Measurements from ENCODE around the gene ABCC2.
"Not testable (repeated sequence)": the region's sequence is repeated elsewhere in the genome, so short reads cannot be mapped to it uniquely, and the experiment has no call there.

ABCC2 gene

GRCh38 chr10:99835947-99836346 lies 53.5 kb downstream of the ABCC2 start:
- H3K36me3 ChIP-seq (ENCODE audit: insufficient read depth, low read length) = peaks cover 4% of the 10 kb centered on the region; the same call in 1 of the 2 replicates
- no peak overlapping the region for H3K27ac ChIP-seq (ENCODE audit: low read depth, low read length)

GRCh38 chr10:99836711-99837110 lies 54.3 kb downstream of the ABCC2 start:
- no peaks in the 10 kb centered on the region for H3K79me2 ChIP-seq (ENCODE audit: control insufficient read depth, insufficient read depth, low read length, unreplicated experiment)
- no peak overlapping the region for H3K27ac ChIP-seq (ENCODE audit: low read depth, low read length)
- no peak overlapping the region for H2AFZ ChIP-seq (ENCODE audit: low read length, unreplicated experiment)
- H3K4me1 ChIP-seq (ENCODE audit: control insufficient read depth, insufficient read depth, low read length, unreplicated experiment) = peaks cover 20% of the 10 kb centered on the region
- H3K27me3 ChIP-seq (ENCODE audit: insufficient read depth, low read length) = no peaks in the 10 kb centered on the region
- H3K4me3 ChIP-seq (ENCODE audit: low read depth, low read length) = no peak overlapping the region
- H3K36me3 ChIP-seq (ENCODE audit: insufficient read depth, low read length) = peaks cover 2% of the 10 kb centered on the region; the same call in 1 of the 2 replicates

More at GRCh38 chr10:99835947-99836346, 53.5 kb downstream of the ABCC2 start:
- H3K4me1 ChIP-seq (ENCODE audit: control insufficient read depth, insufficient read depth, low read length, unreplicated experiment) = peaks cover 20% of the 10 kb centered on the region
- no peak overlapping the region for H2AFZ ChIP-seq (ENCODE audit: low read length, unreplicated experiment)
- no peak overlapping the region for H3K4me3 ChIP-seq (ENCODE audit: low read depth, low read length)
- no peaks in the 10 kb centered on the region for H3K79me2 ChIP-seq (ENCODE audit: control insufficient read depth, insufficient read depth, low read length, unreplicated experiment)
- H3K27me3 ChIP-seq (ENCODE audit: insufficient read depth, low read length) = no peaks in the 10 kb centered on the region

- not testable (repeated sequence) for H3K4me1 ChIP-seq (ENCODE audit: control insufficient read depth, insufficient read depth, low read length, unreplicated experiment); H2AFZ ChIP-seq (ENCODE audit: low read length, unreplicated experiment); H3K4me3 ChIP-seq (ENCODE audit: low read depth, low read length); H3K79me2 ChIP-seq (ENCODE audit: control insufficient read depth, insufficient read depth, low read length, unreplicated experiment); H3K27ac ChIP-seq (ENCODE audit: low read depth, low read length); H3K27me3 ChIP-seq (ENCODE audit: insufficient read depth, low read length); H3K36me3 ChIP-seq (ENCODE audit: insufficient read depth, low read length)
Measured at GRCh38 chr10:99840859-99841258, 58.4 kb downstream of the ABCC2 start.

- Histone ChIP-seq H3K27me3 (ENCODE audit: insufficient read depth, low read length) (no peaks in the 10 kb centered on the region), H3K36me3 (ENCODE audit: insufficient read depth, low read length) (no peaks in the 10 kb centered on the region), H2AFZ (ENCODE audit: low read length, unreplicated experiment) (no peak overlapping the region), H3K27ac (ENCODE audit: low read depth, low read length) (no peak overlapping the region), H3K79me2 (ENCODE audit: control insufficient read depth, insufficient read depth, low read length, unreplicated experiment) (no peaks in the 10 kb centered on the region), H3K4me3 (ENCODE audit: low read depth, low read length) (no peak overlapping the region), H3K4me1 (ENCODE audit: control insufficient read depth, insufficient read depth, low read length, unreplicated experiment) (peaks cover 5% of the 10 kb centered on the region)
Measured at GRCh38 chr10:99841746-99842145, 59.3 kb downstream of the ABCC2 start.

GRCh38 chr10:99843310-99843709 lies 60.9 kb downstream of the ABCC2 start:
- Histone ChIP-seq H3K27ac (ENCODE audit: low read depth, low read length) (no peak overlapping the region), H3K79me2 (ENCODE audit: control insufficient read depth, insufficient read depth, low read length, unreplicated experiment) (no peaks in the 10 kb centered on the region), H2AFZ (ENCODE audit: low read length, unreplicated experiment) (no peak overlapping the region), H3K4me3 (ENCODE audit: low read depth, low read length) (no peak overlapping the region), H3K4me1 (ENCODE audit: control insufficient read depth, insufficient read depth, low read length, unreplicated experiment) (peaks cover 5% of the 10 kb centered on the region), H3K36me3 (ENCODE audit: insufficient read depth, low read length) (no peaks in the 10 kb centered on the region), H3K27me3 (ENCODE audit: insufficient read depth, low read length) (no peaks in the 10 kb centered on the region)

GRCh38 chr10:99844433-99844955 lies 62.1 kb downstream of the ABCC2 start:
- Histone ChIP-seq H3K4me1 (ENCODE audit: control insufficient read depth, insufficient read depth, low read length, unreplicated experiment) (peaks cover 5% of the 10 kb centered on the region), H3K36me3 (ENCODE audit: insufficient read depth, low read length) (no peaks in the 10 kb centered on the region), H3K79me2 (ENCODE audit: control insufficient read depth, insufficient read depth, low read length, unreplicated experiment) (no peaks in the 10 kb centered on the region), H3K4me3 (ENCODE audit: low read depth, low read length) (no peak overlapping the region), H3K27ac (ENCODE audit: low read depth, low read length) (no peak overlapping the region), H3K27me3 (ENCODE audit: insufficient read depth, low read length) (no peaks in the 10 kb centered on the region), H2AFZ (ENCODE audit: low read length, unreplicated experiment) (no peak overlapping the region)

GRCh38 chr10:99845837-99846382 lies 63.5 kb downstream of the ABCC2 start:
- Histone ChIP-seq H3K4me1 (ENCODE audit: control insufficient read depth, insufficient read depth, low read length, unreplicated experiment) (peaks cover 5% of the 10 kb centered on the region), H3K36me3 (ENCODE audit: insufficient read depth, low read length) (no peaks in the 10 kb centered on the region), H2AFZ (ENCODE audit: low read length, unreplicated experiment) (peak overlapping the region; percentile 81), H3K27ac (ENCODE audit: low read depth, low read length) (no peak overlapping the region), H3K4me3 (ENCODE audit: low read depth, low read length) (peak overlapping the region; percentile 64), H3K79me2 (ENCODE audit: control insufficient read depth, insufficient read depth, low read length, unreplicated experiment) (no peaks in the 10 kb centered on the region), H3K27me3 (ENCODE audit: insufficient read depth, low read length) (no peaks in the 10 kb centered on the region)

- Histone ChIP-seq H3K27me3 (ENCODE audit: insufficient read depth, low read length) (no peaks in the 10 kb centered on the region), H3K79me2 (ENCODE audit: control insufficient read depth, insufficient read depth, low read length, unreplicated experiment) (no peaks in the 10 kb centered on the region), H2AFZ (ENCODE audit: low read length, unreplicated experiment) (no peak overlapping the region), H3K27ac (ENCODE audit: low read depth, low read length) (no peak overlapping the region), H3K4me1 (ENCODE audit: control insufficient read depth, insufficient read depth, low read length, unreplicated experiment) (peaks cover 5% of the 10 kb centered on the region), H3K36me3 (ENCODE audit: insufficient read depth, low read length) (no peaks in the 10 kb centered on the region), H3K4me3 (ENCODE audit: low read depth, low read length) (no peak overlapping the region)
Measured at GRCh38 chr10:99849057-99849456, 66.6 kb downstream of the ABCC2 start.

GRCh38 chr10:99849536-99849935 lies 67.1 kb downstream of the ABCC2 start:
- H3K27me3 ChIP-seq (ENCODE audit: insufficient read depth, low read length) = no peaks in the 10 kb centered on the region
- no peak overlapping the region for H2AFZ ChIP-seq (ENCODE audit: low read length, unreplicated experiment)
- H3K79me2 ChIP-seq (ENCODE audit: control insufficient read depth, insufficient read depth, low read length, unreplicated experiment) = no peaks in the 10 kb centered on the region
- no peak overlapping the region for H3K4me3 ChIP-seq (ENCODE audit: low read depth, low read length)
- peaks cover 5% of the 10 kb centered on the region for H3K4me1 ChIP-seq (ENCODE audit: control insufficient read depth, insufficient read depth, low read length, unreplicated experiment)
- no peaks in the 10 kb centered on the region for H3K36me3 ChIP-seq (ENCODE audit: insufficient read depth, low read length)
- H3K27ac ChIP-seq (ENCODE audit: low read depth, low read length) = no peak overlapping the region

GRCh38 chr10:99850021-99850766 lies 67.8 kb downstream of the ABCC2 start:
- no peak overlapping the region for H2AFZ ChIP-seq (ENCODE audit: low read length, unreplicated experiment)
- H3K4me1 ChIP-seq (ENCODE audit: control insufficient read depth, insufficient read depth, low read length, unreplicated experiment) = peaks cover 5% of the 10 kb centered on the region
- H3K36me3 ChIP-seq (ENCODE audit: insufficient read depth, low read length) = no peaks in the 10 kb centered on the region
- no peak overlapping the region for H3K27ac ChIP-seq (ENCODE audit: low read depth, low read length)
- no peaks in the 10 kb centered on the region for H3K27me3 ChIP-seq (ENCODE audit: insufficient read depth, low read length)
- H3K79me2 ChIP-seq (ENCODE audit: control insufficient read depth, insufficient read depth, low read length, unreplicated experiment) = no peaks in the 10 kb centered on the region
- no peak overlapping the region for H3K4me3 ChIP-seq (ENCODE audit: low read depth, low read length)

GRCh38 chr10:99850767-99851340 lies 68.4 kb downstream of the ABCC2 start:
- Histone ChIP-seq H3K4me1 (ENCODE audit: control insufficient read depth, insufficient read depth, low read length, unreplicated experiment) (no peaks in the 10 kb centered on the region), H2AFZ (ENCODE audit: low read length, unreplicated experiment) (no peak overlapping the region), H3K79me2 (ENCODE audit: control insufficient read depth, insufficient read depth, low read length, unreplicated experiment) (no peaks in the 10 kb centered on the region), H3K36me3 (ENCODE audit: insufficient read depth, low read length) (no peaks in the 10 kb centered on the region), H3K4me3 (ENCODE audit: low read depth, low read length) (no peak overlapping the region), H3K27me3 (ENCODE audit: insufficient read depth, low read length) (no peaks in the 10 kb centered on the region), H3K27ac (ENCODE audit: low read depth, low read length) (no peak overlapping the region)
